Measurements from ENCODE around the gene MSN.
A peak's percentile ranks its signal among the peaks of the same experiment; 100 is the strongest.

The MSN gene

DNA sequence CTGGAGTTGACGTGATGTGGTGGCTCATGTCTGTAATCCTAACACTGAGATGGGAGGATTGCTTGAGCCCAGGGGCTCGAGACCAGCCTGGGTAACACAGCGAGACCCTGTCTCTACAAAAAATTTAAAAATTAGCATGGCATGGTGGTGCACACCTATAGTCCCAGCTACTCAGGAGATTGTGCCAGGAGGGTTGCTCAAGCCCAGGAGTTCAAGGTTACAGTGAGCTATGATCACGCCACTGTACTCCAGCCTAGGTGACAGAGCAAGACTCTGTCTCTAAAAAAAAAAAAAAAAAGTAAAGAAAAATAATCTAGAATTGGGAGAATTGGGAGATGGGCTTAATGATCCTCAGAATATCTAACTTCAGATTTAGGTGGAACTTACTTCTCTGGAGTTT, 51.1 kb downstream of the MSN start:
- DNase-seq (ENCODE audit: low read depth): no peak
- H3K4me3 ChIP-seq (ENCODE audit: low read length): no peak overlapping the region
- TF ChIP-seq, protein P1, sequence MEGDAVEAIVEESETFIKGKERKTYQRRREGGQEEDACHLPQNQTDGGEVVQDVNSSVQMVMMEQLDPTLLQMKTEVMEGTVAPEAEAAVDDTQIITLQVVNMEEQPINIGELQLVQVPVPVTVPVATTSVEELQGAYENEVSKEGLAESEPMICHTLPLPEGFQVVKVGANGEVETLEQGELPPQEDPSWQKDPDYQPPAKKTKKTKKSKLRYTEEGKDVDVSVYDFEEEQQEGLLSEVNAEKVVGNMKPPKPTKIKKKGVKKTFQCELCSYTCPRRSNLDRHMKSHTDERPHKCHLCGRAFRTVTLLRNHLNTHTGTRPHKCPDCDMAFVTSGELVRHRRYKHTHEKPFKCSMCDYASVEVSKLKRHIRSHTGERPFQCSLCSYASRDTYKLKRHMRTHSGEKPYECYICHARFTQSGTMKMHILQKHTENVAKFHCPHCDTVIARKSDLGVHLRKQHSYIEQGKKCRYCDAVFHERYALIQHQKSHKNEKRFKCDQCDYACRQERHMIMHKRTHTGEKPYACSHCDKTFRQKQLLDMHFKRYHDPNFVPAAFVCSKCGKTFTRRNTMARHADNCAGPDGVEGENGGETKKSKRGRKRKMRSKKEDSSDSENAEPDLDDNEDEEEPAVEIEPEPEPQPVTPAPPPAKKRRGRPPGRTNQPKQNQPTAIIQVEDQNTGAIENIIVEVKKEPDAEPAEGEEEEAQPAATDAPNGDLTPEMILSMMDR (IDR thresholded peaks at IDR 0.05; ENCODE audit: insufficient read depth, low read depth, low read length, missing control alignments): no peak

- no peak overlapping the region for H3K4me3 ChIP-seq (ENCODE audit: low read length)
- TF ChIP-seq, protein P1 (IDR thresholded peaks at IDR 0.05; ENCODE audit: insufficient read depth, low read depth, low read length, missing control alignments): no peak
- no peak for DNase-seq (ENCODE audit: low read depth)
Observed at GRCh38 chrX:65720381-65720964, 53.0 kb downstream of the MSN start.

DNA sequence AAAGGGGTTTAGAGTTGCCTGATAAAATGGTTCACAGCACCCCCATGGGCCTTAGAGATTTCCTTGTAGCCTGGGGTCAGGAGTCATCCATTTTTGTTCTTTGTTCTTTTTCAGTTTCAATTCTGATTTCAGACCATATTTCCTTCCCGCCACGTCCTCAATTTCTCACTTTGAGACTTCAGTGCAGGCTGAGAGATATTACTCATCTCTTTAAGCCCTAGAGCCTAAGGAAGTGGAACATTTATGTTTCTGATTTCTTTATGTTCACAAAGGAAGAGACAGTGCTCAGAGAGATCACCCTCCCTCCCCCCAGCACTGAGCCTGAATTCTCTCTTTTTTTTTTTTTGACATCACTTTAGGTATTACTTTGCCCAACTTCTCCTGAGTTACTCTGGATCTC, 56.3 kb downstream of the MSN start:
- peak; percentile 14 for DNase-seq (ENCODE audit: low read depth)
- TF ChIP-seq, protein P1 (IDR thresholded peaks at IDR 0.05; ENCODE audit: insufficient read depth, low read depth, low read length, missing control alignments): no peak
- no peak overlapping the region for H3K4me3 ChIP-seq (ENCODE audit: low read length)

GRCh38 chrX:65726715-65727114, 59.3 kb downstream of the MSN start:
- TF ChIP-seq, protein P1 (IDR thresholded peaks at IDR 0.05; ENCODE audit: insufficient read depth, low read depth, low read length, missing control alignments): no peak
- no peak overlapping the region for H3K4me3 ChIP-seq (ENCODE audit: low read length)
- no peak for DNase-seq (ENCODE audit: low read depth)

DNA sequence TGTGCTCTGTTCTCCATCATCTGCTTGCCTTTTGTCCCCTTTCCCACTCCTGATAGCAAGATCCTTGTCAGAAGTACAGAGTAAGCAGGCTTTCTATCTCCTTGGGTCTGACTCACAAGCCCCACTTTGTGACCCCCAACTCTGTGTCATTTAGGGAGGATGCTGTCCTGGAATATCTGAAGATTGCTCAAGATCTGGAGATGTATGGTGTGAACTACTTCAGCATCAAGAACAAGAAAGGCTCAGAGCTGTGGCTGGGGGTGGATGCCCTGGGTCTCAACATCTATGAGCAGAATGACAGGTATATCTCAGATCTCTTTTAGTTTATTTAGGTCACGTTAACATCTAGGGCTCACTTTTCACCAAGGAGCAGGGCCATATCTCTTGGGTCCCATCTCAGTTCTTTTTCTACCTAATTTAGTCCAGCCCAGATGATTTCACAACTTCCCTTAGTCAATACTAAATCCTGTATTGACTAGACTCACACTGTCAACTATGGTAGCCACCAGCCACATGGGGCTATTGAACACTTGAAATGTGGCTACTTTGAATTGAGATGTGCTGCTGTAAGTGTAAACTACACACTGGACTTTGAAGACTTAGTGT, 64.3 kb downstream of the MSN start:
- H3K4me3 ChIP-seq (ENCODE audit: low read length): no peak overlapping the region
- TF ChIP-seq, protein P1 (IDR thresholded peaks at IDR 0.05; ENCODE audit: insufficient read depth, low read depth, low read length, missing control alignments): no peak
- no peak for DNase-seq (ENCODE audit: low read depth)

DNA sequence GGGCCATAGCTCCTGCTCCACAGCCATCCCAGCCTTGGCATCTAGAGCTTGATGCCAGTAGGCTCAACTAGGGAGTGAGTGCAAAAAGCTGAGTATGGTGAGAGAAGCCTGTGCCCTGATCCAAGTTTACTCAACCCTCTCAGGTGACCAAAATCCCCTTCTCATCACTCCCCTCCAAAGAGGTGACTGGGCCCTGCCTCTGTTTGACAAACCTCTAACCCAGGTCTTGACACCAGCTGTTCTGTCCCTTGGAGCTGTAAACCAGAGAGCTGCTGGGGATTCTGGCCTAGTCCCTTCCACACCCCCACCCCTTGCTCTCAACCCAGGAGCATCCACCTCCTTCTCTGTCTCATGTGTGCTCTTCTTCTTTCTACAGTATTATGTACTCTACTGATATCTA, 73.5 kb downstream of the MSN start:
- H3K4me3 ChIP-seq (ENCODE audit: low read length): no peak overlapping the region
- TF ChIP-seq, protein P1 (IDR thresholded peaks at IDR 0.05; ENCODE audit: insufficient read depth, low read depth, low read length, missing control alignments): no peak
- DNase-seq (ENCODE audit: low read depth): no peak

- TF ChIP-seq, protein P1 (IDR thresholded peaks at IDR 0.05; ENCODE audit: insufficient read depth, low read depth, low read length, missing control alignments): no peak
- DNase-seq (ENCODE audit: low read depth): no peak
- H3K4me3 ChIP-seq (ENCODE audit: low read length): no peak overlapping the region
Observed at GRCh38 chrX:65741823-65742222, 74.4 kb downstream of the MSN start.

All from epithelial cell of esophagus (primary cell).